GM19035 (cell line): ENCODE results near the gene EEF1A1.
"Not testable (repeated sequence)": the region's sequence is repeated elsewhere in the genome, so short reads cannot be mapped to it uniquely, and the experiment has no call there.

Experiments
- ATAC-seq: cut with Tn5 transposase; IDR thresholded peaks from one replicate; pipeline ENCODE4 v1.9.1; 2021; ENCODE audit not compliant: unreplicated experiment

EEF1A1 gene

GRCh38 chr6:73506246-73506645 is 14.6 kb downstream of the EEF1A1 start:
- ATAC-seq, result no peak

GRCh38 chr6:73505705-73506104 is 15.1 kb downstream of the EEF1A1 start:
- ATAC-seq, result not testable (repeated sequence)

DNA sequence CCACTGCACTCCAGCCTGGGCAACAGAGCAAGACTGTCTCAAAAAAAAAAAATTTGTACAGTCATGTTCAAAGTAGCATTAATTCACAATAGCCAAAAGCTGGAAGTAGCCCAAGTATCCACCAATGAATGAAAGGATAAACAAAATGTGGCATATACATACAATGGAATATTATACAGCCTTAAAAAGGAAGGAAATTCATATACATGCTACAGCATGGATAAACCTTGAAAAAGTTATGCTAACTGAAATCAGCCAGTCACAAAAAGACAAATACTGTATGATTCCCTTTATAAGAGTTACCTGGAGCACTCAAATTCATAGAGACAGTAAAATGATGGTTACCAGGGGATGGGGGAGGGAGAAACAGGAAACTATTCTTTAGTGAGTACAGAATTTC is 15.7 kb downstream of the EEF1A1 start:
- ATAC-seq, result no peak

DNA sequence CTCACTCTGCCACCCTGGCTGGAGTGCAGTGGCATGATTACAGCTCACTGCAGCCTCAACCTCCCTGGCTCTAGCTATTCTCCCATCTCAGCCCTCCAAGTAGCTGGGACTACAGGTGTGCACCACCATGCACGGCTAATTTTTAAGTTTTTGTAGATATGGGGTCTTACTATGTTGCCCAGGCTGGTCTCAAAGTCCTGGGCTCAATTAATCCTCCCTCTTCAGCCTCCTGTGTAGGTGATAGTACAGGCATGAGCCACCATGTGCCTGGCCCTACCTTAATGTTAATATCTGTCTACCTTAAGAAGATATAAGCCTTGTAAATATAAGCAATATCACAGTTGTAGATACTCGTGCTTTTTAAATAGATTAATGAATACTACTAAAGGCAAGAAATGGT is 16.7 kb downstream of the EEF1A1 start:
- no peak for ATAC-seq

GRCh38 chr6:73503027-73503772 is 17.6 kb downstream of the EEF1A1 start:
- no peak for ATAC-seq

DNA sequence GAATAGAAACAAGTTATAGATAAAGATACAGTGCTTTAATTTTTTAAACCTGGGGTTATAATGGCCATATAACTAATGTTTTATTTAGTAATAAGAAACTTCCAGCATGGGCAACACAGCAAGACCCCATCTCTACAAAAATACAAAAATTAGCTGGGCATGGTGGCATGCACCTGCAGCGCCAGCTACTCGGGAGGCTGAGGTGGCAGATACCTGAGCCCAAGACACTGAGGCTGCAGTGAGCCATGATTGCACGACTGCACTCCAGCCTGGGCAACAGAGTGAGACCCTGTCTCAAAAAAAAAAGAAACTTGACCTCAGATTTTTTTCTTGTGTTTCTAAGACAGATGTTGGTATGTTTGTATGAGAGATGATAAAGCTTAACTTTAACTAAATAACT is 22.9 kb downstream of the EEF1A1 start:
- no peak for ATAC-seq

GRCh38 chr6:73491377-73491776 is 29.5 kb downstream of the EEF1A1 start:
- ATAC-seq, result no peak

DNA sequence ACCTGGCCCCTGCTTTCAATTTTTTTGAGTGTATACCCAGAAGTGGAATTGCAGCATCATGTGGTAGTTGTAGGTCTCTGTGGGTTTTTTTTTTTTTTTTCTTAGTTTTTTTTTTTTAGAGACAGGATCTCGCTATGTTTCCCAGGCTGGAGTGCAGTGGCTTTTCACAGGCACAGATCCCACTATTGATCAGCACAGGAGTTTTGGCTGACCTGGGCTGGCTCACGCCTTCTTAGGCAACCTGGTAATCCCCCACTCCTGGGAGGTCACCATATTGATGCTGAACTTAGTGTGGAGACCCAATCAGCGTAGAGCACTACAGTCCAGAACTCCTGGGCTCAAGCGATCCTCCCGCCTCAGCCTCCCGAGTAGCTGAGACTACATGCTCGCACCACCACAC is 33.4 kb downstream of the EEF1A1 start:
- no peak for ATAC-seq

- ATAC-seq, result no peak
Measured at GRCh38 chr6:73484438-73484837, 36.4 kb downstream of the EEF1A1 start.

DNA sequence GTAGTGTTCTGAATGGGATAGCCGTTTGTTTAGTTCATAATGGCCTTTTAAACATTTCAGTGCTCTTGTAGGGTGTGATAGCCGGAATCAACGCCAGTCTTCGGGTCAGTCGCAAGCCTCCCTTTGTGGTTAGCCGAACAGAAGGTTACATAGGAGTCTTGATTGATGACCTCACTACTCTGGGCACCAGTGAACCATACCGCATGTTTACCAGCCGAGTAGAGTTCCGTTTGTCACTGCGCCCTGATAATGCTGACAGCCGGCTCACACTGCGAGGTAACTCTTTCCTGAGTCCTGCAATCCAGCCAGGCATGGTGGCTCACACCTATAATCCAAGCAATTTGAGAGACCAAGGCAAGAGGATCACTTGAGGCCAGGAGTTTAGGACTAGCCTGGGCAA is 38.9 kb downstream of the EEF1A1 start:
- ATAC-seq, result no peak

- ATAC-seq, result no peak
Measured at GRCh38 chr6:73477407-73477806, 43.4 kb downstream of the EEF1A1 start.

DNA sequence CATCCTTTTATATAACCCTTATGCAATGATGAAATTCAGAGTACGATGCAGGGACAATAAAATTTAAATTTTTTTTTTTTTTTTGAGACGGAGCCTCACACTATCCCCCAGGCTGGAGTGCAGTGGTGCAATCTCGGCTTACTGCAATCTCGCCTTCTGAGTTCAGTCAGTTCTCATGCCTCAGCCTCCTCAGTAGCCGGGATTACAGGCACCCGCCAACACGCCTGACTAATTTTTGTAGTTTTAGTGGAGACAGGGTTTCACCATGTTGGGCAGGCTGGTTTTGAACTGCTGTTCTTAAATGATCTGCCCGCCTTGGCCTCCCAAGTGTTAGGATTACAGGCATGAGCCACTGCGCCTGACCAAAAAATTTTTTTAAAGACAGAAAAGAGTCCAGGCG is 44.1 kb downstream of the EEF1A1 start:
- no peak for ATAC-seq

DNA sequence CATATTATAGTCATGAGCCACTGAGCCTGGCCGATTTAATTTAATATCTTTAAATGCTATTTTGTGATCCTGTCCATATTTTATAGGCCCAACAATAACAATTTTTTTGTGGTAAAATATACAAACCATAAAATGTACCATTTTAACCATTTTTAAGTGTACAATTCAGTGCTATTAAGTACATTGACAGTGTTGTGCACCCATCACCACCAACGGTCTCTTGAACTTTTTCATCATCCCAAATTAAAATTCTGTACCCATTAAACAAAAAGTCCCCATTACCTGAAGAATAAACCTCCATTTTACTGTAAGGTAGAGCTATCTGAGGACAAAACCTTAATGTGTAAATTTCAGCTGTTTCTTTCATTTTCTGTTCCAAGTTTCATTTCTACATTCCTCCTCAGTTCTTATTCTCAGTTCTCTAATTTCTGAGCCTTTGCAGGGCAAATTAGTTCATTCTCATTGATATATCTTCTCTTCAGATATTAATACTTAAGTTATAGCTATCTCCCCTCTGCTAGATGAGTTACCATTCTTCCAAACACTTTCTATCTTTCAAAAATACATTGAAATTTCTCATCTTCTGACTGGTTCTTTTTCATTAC is 49.0 kb downstream of the EEF1A1 start:
- peak; percentile 95 for ATAC-seq
